Ishikawa (cell line): ENCODE measurements around the gene SPOP.

ENCODE experiments used
- CEBPB ChIP-seq: IDR thresholded peaks from 2 replicates; pipeline ENCODE4 v1.6.1; 2012
- EGR1 ChIP-seq: IDR thresholded peaks from 2 replicates; pipeline ENCODE4 v1.6.1; 2012
- EP300 ChIP-seq: IDR thresholded peaks from 2 replicates; pipeline ENCODE4 v1.6.1; 2012; ENCODE audit warnings: borderline replicate concordance
- RAD21 ChIP-seq: IDR thresholded peaks from 2 replicates; pipeline ENCODE4 v1.6.1; 2012; ENCODE audit warnings: low read depth
- TAF1 ChIP-seq: IDR thresholded peaks from 2 replicates; pipeline ENCODE4 v1.6.1; 2012; ENCODE audit warnings: low read depth, mild to moderate bottlenecking
- TCF12 ChIP-seq: IDR thresholded peaks from 2 replicates; pipeline ENCODE4 v1.6.1; 2012; ENCODE audit warnings: low read depth
- YY1 ChIP-seq: IDR thresholded peaks from 2 replicates; pipeline ENCODE4 v1.6.1; 2012; ENCODE audit warnings: low read depth
- ZBTB7A ChIP-seq: IDR thresholded peaks from 2 replicates; pipeline ENCODE4 v1.6.1; 2012; ENCODE audit warnings: low read depth
- TF ChIP-seq, protein P1 (sequence below): IDR thresholded peaks from 2 replicates; pipeline ENCODE4 v1.6.1; 2012
- TF ChIP-seq, protein P2 (sequence below): IDR thresholded peaks from 2 replicates; pipeline ENCODE4 v1.6.1; 2012; ENCODE audit warnings: low read depth, mild to moderate bottlenecking
- TF ChIP-seq, protein P3 (sequence below): IDR thresholded peaks from 2 replicates; pipeline ENCODE4 v1.6.1; 2012

DNA sequence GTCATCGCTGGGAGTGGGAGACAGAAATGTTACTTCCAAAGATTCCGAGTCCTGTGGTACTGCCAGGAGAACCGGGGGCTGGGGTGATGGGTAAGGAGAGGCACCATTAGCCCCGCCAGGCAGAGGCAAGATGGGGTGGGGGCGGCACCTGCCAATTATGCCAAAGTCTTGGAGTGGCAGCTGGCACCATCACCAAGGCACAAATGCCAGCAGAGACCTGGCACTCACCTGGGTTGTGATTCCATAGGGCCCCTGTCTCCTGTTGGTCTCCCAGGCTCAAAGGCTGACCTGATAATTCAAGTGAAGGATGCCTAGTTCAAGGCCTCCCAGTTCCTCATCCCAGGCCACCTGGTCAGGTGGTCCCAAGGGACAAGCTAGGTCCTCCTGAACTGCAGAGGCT, 94.7 kb downstream of the SPOP start:
- TF ChIP-seq RAD21 (no peak), TAF1 (no peak), EP300 (no peak), TCF12 (no peak), YY1 (no peak), CEBPB (no peak), EGR1 (no peak), ZBTB7A (no peak)
- TF ChIP-seq, protein P1, sequence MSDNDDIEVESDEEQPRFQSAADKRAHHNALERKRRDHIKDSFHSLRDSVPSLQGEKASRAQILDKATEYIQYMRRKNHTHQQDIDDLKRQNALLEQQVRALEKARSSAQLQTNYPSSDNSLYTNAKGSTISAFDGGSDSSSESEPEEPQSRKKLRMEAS, result no peak
- TF ChIP-seq, protein P2, sequence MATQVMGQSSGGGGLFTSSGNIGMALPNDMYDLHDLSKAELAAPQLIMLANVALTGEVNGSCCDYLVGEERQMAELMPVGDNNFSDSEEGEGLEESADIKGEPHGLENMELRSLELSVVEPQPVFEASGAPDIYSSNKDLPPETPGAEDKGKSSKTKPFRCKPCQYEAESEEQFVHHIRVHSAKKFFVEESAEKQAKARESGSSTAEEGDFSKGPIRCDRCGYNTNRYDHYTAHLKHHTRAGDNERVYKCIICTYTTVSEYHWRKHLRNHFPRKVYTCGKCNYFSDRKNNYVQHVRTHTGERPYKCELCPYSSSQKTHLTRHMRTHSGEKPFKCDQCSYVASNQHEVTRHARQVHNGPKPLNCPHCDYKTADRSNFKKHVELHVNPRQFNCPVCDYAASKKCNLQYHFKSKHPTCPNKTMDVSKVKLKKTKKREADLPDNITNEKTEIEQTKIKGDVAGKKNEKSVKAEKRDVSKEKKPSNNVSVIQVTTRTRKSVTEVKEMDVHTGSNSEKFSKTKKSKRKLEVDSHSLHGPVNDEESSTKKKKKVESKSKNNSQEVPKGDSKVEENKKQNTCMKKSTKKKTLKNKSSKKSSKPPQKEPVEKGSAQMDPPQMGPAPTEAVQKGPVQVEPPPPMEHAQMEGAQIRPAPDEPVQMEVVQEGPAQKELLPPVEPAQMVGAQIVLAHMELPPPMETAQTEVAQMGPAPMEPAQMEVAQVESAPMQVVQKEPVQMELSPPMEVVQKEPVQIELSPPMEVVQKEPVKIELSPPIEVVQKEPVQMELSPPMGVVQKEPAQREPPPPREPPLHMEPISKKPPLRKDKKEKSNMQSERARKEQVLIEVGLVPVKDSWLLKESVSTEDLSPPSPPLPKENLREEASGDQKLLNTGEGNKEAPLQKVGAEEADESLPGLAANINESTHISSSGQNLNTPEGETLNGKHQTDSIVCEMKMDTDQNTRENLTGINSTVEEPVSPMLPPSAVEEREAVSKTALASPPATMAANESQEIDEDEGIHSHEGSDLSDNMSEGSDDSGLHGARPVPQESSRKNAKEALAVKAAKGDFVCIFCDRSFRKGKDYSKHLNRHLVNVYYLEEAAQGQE, result no peak
- TF ChIP-seq, protein P3, sequence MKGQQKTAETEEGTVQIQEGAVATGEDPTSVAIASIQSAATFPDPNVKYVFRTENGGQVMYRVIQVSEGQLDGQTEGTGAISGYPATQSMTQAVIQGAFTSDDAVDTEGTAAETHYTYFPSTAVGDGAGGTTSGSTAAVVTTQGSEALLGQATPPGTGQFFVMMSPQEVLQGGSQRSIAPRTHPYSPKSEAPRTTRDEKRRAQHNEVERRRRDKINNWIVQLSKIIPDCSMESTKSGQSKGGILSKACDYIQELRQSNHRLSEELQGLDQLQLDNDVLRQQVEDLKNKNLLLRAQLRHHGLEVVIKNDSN, result no peak
